IMR-90 (cell line): ENCODE results near the gene ELOVL2. TPM values are rescaled to one million over a fixed set of nuclear protein-coding genes. Genes with fewer than 3 reads are reported as not detected.

Experiments
- ATAC-seq: fragments of 200-7000 bp; cut with Tn5 transposase; 2 replicates; pipeline ENCODE4 v1.9.1; 2020; ENCODE audit warnings: low read depth, mild to moderate bottlenecking, moderate library complexity
- BruUV-seq: library from RNA; stranded (reverse); fragments of 400-500 nt; replicated peaks from 2 replicates; lab custom pipeline; 2021; lab: Mats Ljungman, UMichigan
- CTCF ChIA-PET: fragments of 300-600 bp; formaldehyde crosslinking; extraction: SDS; loops from one replicate; lab custom pipeline; 2021; ENCODE audit warnings: antibody characterized with exemption; lab: Yijun Ruan, JAX
- POLR2A ChIA-PET: fragments of 300-600 bp; sonication (Branson Sonifier 250); formaldehyde crosslinking; loops from one replicate; lab custom pipeline; 2022; ENCODE audit warnings: antibody characterized with exemption; ENCODE audit not compliant: unreplicated experiment; lab: Charles Lee
- DNase-seq: peaks from one replicate; pipeline ENCODE4 v3.0.0; 2013
- H2AFZ ChIP-seq: replicated peaks from 2 replicates; pipeline ENCODE3; 2013; ENCODE audit warnings: low read length, mild to moderate bottlenecking; ENCODE audit not compliant: poor library complexity
- H2AK5ac ChIP-seq: 2 replicates; pipeline ENCODE4 v1.6.1; 2013; ENCODE audit warnings: low read depth, low read length, inconsistent platforms
- H2AK9ac ChIP-seq: replicated peaks from 2 replicates; pipeline ENCODE3; 2013; ENCODE audit warnings: mild to moderate bottlenecking, low read depth, low read length, moderate library complexity; ENCODE audit not compliant: poor library complexity
- H2BK120ac ChIP-seq: 2 replicates; pipeline ENCODE4 v1.6.1; 2013; ENCODE audit warnings: low read depth, low read length, inconsistent platforms
- H2BK15ac ChIP-seq: 3 replicates; pipeline ENCODE4 v1.6.1; 2013; ENCODE audit warnings: low read depth, low read length, inconsistent platforms
- H2BK20ac ChIP-seq: 2 replicates; pipeline ENCODE4 v1.6.1; 2013; ENCODE audit warnings: low read depth, mild to moderate bottlenecking, inconsistent platforms, low read length, moderate library complexity
- H2BK5ac ChIP-seq: 2 replicates; pipeline ENCODE4 v1.6.1; 2013; ENCODE audit warnings: mild to moderate bottlenecking, low read depth, low read length, inconsistent platforms; ENCODE audit not compliant: poor library complexity, severe bottlenecking
- H3K14ac ChIP-seq: replicated peaks from 2 replicates; pipeline ENCODE4 v1.6.1; 2013; ENCODE audit warnings: low read depth, low read length, inconsistent platforms
- H3K18ac ChIP-seq: 2 replicates; pipeline ENCODE4 v1.6.1; 2013; ENCODE audit warnings: low read depth, low read length, control low read depth
- H3K23ac ChIP-seq: 2 replicates; pipeline ENCODE4 v1.6.1; 2013; ENCODE audit warnings: low read depth, low read length, inconsistent platforms
- H3K27ac ChIP-seq: 2 replicates; pipeline ENCODE4 v1.5.1; 2013; ENCODE audit warnings: mild to moderate bottlenecking, control low read depth, low read length; ENCODE audit not compliant: insufficient read depth
- H3K27me3 ChIP-seq: 2 replicates; pipeline ENCODE4 v1.6.1; 2013; ENCODE audit warnings: low read length; ENCODE audit not compliant: control insufficient read depth, insufficient read depth
- H3K36me3 ChIP-seq: 2 replicates; pipeline ENCODE4 v1.6.1; 2013; ENCODE audit warnings: low read length, mixed read lengths; ENCODE audit not compliant: control insufficient read depth, insufficient read depth
- H3K4ac ChIP-seq: 2 replicates; pipeline ENCODE4 v1.6.1; 2013; ENCODE audit warnings: low read depth, low read length, inconsistent platforms
- H3K4me1 ChIP-seq: 2 replicates; pipeline ENCODE4 v1.6.1; 2013; ENCODE audit warnings: low read length, mixed read lengths; ENCODE audit not compliant: control insufficient read depth, insufficient read depth
- H3K4me2 ChIP-seq: 2 replicates; pipeline ENCODE4 v1.6.1; 2013; ENCODE audit warnings: low read depth, mild to moderate bottlenecking, control low read depth, low read length, moderate library complexity
- H3K4me3 ChIP-seq: 2 replicates; pipeline ENCODE4 v1.5.1; 2013; ENCODE audit warnings: low read depth, mild to moderate bottlenecking, control low read depth, low read length, moderate library complexity; ENCODE audit not compliant: insufficient read depth
- H3K56ac ChIP-seq: 2 replicates; pipeline ENCODE4 v1.6.1; 2013; ENCODE audit warnings: low read length, inconsistent platforms; ENCODE audit not compliant: insufficient read depth; ENCODE audit errors: extremely low read depth
- H3K79me1 ChIP-seq, 2 experiments: 2 replicates each; pipeline ENCODE4 v1.6.1; 2013; ENCODE audit warnings: low read length in 2 of 2, inconsistent platforms in 1 of 2, low read depth in 1 of 2
- H3K9ac ChIP-seq: 2 replicates; pipeline ENCODE4 v1.6.1; 2013; ENCODE audit warnings: low read depth, low read length, control low read depth
- H3K9me1 ChIP-seq: 2 replicates; pipeline ENCODE4 v1.6.1; 2013; ENCODE audit warnings: low read length, inconsistent platforms; ENCODE audit not compliant: insufficient read depth
- H3K9me3 ChIP-seq: 2 replicates; pipeline ENCODE4 v1.6.1; 2013; ENCODE audit warnings: low read length; ENCODE audit not compliant: control insufficient read depth, insufficient read depth
- H4K20me1 ChIP-seq: 2 replicates; pipeline ENCODE4 v1.6.1; 2013; ENCODE audit warnings: low read length, inconsistent platforms; ENCODE audit not compliant: insufficient read depth
- H4K5ac ChIP-seq: 2 replicates; pipeline ENCODE4 v1.6.1; 2013; ENCODE audit warnings: mild to moderate bottlenecking, low read depth, low read length, control low read depth
- H4K8ac ChIP-seq, 2 experiments: 2 replicates each; pipeline ENCODE4 v1.6.1; 2013; ENCODE audit warnings: low read depth in 2 of 2, low read length in 2 of 2, control low read depth in 1 of 2, inconsistent platforms in 1 of 2
- H4K91ac ChIP-seq: 2 replicates; pipeline ENCODE4 v1.6.1; 2013; ENCODE audit warnings: low read depth, low read length, inconsistent platforms; ENCODE audit not compliant: insufficient read depth
- CEBPB ChIP-seq: IDR thresholded peaks from 2 replicates; pipeline ENCODE4 v1.6.1; 2012; ENCODE audit warnings: low read depth, low read length, improper control_type of control experiment
- RCOR1 ChIP-seq: IDR thresholded peaks from 2 replicates; pipeline ENCODE4 v1.6.1; 2012; ENCODE audit warnings: mild to moderate bottlenecking, low read length, improper control_type of control experiment; ENCODE audit not compliant: insufficient replicate concordance
- SMC3 ChIP-seq: fragments of 150-350 bp; IDR thresholded peaks from 2 replicates; pipeline ENCODE4 v1.6.1; 2016; ENCODE audit warnings: low read depth, mild to moderate bottlenecking, antibody characterized with exemption, low read length, moderate library complexity
- WGBS, 2 experiments: methylation state at CpG; one replicate each; pipeline versions ENCODE4 v1.1.5 to v1.1.7; 2013; ENCODE audit warnings: missing lambda C conversion rate in 2 of 2; ENCODE audit not compliant: insufficient read length in 1 of 2; ENCODE audit errors: extremely low coverage in 2 of 2; 5-methylcytosine and 5-hydroxymethylcytosine counted together
- dilution Hi-C: fragments of 300-500 bp; cut with HindIII; formaldehyde crosslinking; loops from one replicate; pipeline ENCODE4 v1.14.3; 2018; ENCODE audit warnings: low sequenced_read_pairs; ENCODE audit not compliant: unreplicated experiment
- in situ Hi-C: fragments of 300-500 bp; cut with MboI; formaldehyde crosslinking; loops from 3 replicates; pipeline ENCODE4 v1.14.3; 2019; ENCODE audit warnings: low sequenced_read_pairs, inconsistent platforms, mixed read lengths
- intact Hi-C: fragments of 100-400 bp; cut with micrococcal nuclease; formaldehyde crosslinking; loops from 2 replicates; pipeline ENCODE4 v1.10.0; 2022
- polyA plus RNA-seq, 3 experiments: library from polyadenylated mRNA; depleted of rRNA; stranded (reverse); fragments of >200 nt; gene quantifications; 2 replicates each; pipeline ENCODE4 v1.2.3, GENCODE V29; 2012; ENCODE audit warnings: low replicate concordance in 1 of 3
- total RNA-seq: library from RNA; depleted of rRNA; stranded (reverse); fragments of >200 nt; gene quantifications from 2 replicates; pipeline ENCODE4 v1.2.3, GENCODE V29; 2012

Gene ELOVL2
- total and polyA plus RNA-seq, 2 of the 4 experiments (the other 2 are of a cell fraction), result 6.3 to 7.9 TPM

- H2BK120ac ChIP-seq, result peak overlapping the region; percentile 75
- ChIA-PET POLR2A (no interaction called here), CTCF (no interaction called here)
- dilution Hi-C loops (no loop called here), intact Hi-C loops (no loop called here), in situ Hi-C loops (no loop called here)
- H3K18ac ChIP-seq, result peak overlapping the region; percentile 17; the same call in 1 of the 2 replicates
- H3K27ac ChIP-seq, result no peak overlapping the region
- H3K4me2 ChIP-seq, result no peak overlapping the region
- no peaks in the 10 kb centered on the region for H4K20me1 ChIP-seq
- H2AK5ac ChIP-seq, result peak overlapping the region; percentile 79
- no peak overlapping the region for H3K4me3 ChIP-seq
- no peak for DNase-seq
- H3K23ac ChIP-seq, result peak overlapping the region; percentile 13; the same call in 1 of the 2 replicates
- H4K8ac ChIP-seq, result no peak overlapping the region
- no peaks in the 10 kb centered on the region for H3K9me1 ChIP-seq
- H3K9me3 ChIP-seq, result no peaks in the 10 kb centered on the region
- peak overlapping the region; percentile 66 for H2BK20ac ChIP-seq
- H3K4ac ChIP-seq, result peak overlapping the region; percentile 11
- H4K5ac ChIP-seq, result peak overlapping the region; percentile 8; the same call in 1 of the 2 replicates
- peaks cover 0 to 8% of the 10 kb centered on the region in 2 experiments; a peak in 2 of 4 replicates for H3K79me1 ChIP-seq
- H3K36me3 ChIP-seq, result no peaks in the 10 kb centered on the region
- H2BK5ac ChIP-seq, result no peak overlapping the region
- H3K4me1 ChIP-seq, result peaks cover 11% of the 10 kb centered on the region
- no peak overlapping the region for H2AK9ac ChIP-seq
- H3K27me3 ChIP-seq, result no peaks in the 10 kb centered on the region
- H3K14ac ChIP-seq, result peak overlapping the region; percentile 12; the same call in 1 of the 2 replicates
- peak overlapping the region; percentile 32; the same call in 2 of the 3 replicates for H2BK15ac ChIP-seq
- no peak overlapping the region for H4K91ac ChIP-seq
- TF ChIP-seq CEBPB (no peak), RCOR1 (no peak), SMC3 (no peak)
- WGBS, 2 experiments, result 90% methylated on average over 2 of the region's 7 CpGs; no CpG with 5 or more reads in 1 of the 2 experiments
- H3K9ac ChIP-seq, result no peak overlapping the region
- H3K56ac ChIP-seq, result no peak overlapping the region
- H2AFZ ChIP-seq, result no peak overlapping the region
- no peak for ATAC-seq
- BruUV-seq, result no TSS peak
These were observed 8.3 kb downstream of the ELOVL2 start for GRCh38 chr6:11035616-11036350.
